Breast epithelium (tissue), 4 donors: Measurements from ENCODE around the gene SKP1. TPM values are rescaled to one million over a fixed set of nuclear protein-coding genes. Genes with fewer than 3 reads are reported as not detected.

ENCODE experiments used
- DNase-seq, 2 donors: peaks; one replicate each; pipeline ENCODE4 v3.0.0-alpha.2; 2019; ENCODE audit warnings: low spot score in 2 of 2
- H3K27ac ChIP-seq, 2 donors: fragments of 200-600 bp; sonication (generic) in 1 of 2; one replicate each; pipeline ENCODE4 v1.5.1; 2016 to 2019; ENCODE audit warnings: mild to moderate bottlenecking in 1 of 2
- H3K27me3 ChIP-seq, 2 donors: fragments of 200-600 bp; sonication (generic) in 1 of 2; one replicate each; pipeline versions ENCODE4 v1.5.1 to v1.6.0; 2017 to 2019; ENCODE audit warnings: control low read depth in 1 of 2, mild to moderate bottlenecking in 1 of 2
- H3K36me3 ChIP-seq: fragments of 200-600 bp; one replicate; pipeline ENCODE4 v1.5.1; 2019
- H3K4me1 ChIP-seq, 2 donors: fragments of 200-600 bp; sonication (generic); one replicate each; pipeline ENCODE4 v1.5.1; 2016 to 2019; ENCODE audit warnings: control low read depth in 1 of 2
- H3K4me3 ChIP-seq, 3 donors: fragments of 200-600 bp; sonication (generic); 1 replicate in 2 of 3; 2 replicates in 1 of 3; pipeline ENCODE4 v1.5.1; 2016 to 2019; ENCODE audit warnings: mild to moderate bottlenecking in 3 of 3, moderate library complexity in 2 of 3
- H3K9me3 ChIP-seq, 2 donors: fragments of 200-600 bp; sonication (generic) in 1 of 2; one replicate each; pipeline ENCODE4 v1.5.1; 2016 to 2019; ENCODE audit warnings: control low read depth in 1 of 2
- POLR2A ChIP-seq: fragments of 450-650 bp; IDR thresholded peaks from one replicate; pipeline ENCODE4 v1.6.1; 2016; ENCODE audit warnings: antibody characterized with exemption, mild to moderate bottlenecking, moderate library complexity
- POLR2AphosphoS5 ChIP-seq, 3 donors: sonication (generic); formaldehyde crosslinking; IDR thresholded peaks; one replicate each; pipeline ENCODE4 v1.6.1; 2017; ENCODE audit warnings: antibody characterized with exemption in 3 of 3
- intact Hi-C: fragments of 100-400 bp; cut with DNase I; formaldehyde crosslinking; loops from one replicate; pipeline ENCODE4 v1.15.1; 2023; ENCODE audit warnings: low total_unique reads
- total RNA-seq, 3 donors: library from RNA; depleted of rRNA; stranded (reverse); fragments of >200 nt; gene quantifications; one replicate each; pipeline ENCODE4 v1.1.0, GENCODE V29; 2016
- TF ChIP-seq, protein P1 (sequence below), 3 donors: fragments of 450-650 bp; IDR thresholded peaks; one replicate each; pipeline ENCODE4 v1.5.1; 2016 to 2017; ENCODE audit warnings: antibody characterized with exemption in 3 of 3, mild to moderate bottlenecking in 3 of 3, moderate library complexity in 3 of 3

The SKP1 gene
- total RNA-seq, 3 donors from 2014 or later, result 158 to 291 (median 259) TPM

DNA sequence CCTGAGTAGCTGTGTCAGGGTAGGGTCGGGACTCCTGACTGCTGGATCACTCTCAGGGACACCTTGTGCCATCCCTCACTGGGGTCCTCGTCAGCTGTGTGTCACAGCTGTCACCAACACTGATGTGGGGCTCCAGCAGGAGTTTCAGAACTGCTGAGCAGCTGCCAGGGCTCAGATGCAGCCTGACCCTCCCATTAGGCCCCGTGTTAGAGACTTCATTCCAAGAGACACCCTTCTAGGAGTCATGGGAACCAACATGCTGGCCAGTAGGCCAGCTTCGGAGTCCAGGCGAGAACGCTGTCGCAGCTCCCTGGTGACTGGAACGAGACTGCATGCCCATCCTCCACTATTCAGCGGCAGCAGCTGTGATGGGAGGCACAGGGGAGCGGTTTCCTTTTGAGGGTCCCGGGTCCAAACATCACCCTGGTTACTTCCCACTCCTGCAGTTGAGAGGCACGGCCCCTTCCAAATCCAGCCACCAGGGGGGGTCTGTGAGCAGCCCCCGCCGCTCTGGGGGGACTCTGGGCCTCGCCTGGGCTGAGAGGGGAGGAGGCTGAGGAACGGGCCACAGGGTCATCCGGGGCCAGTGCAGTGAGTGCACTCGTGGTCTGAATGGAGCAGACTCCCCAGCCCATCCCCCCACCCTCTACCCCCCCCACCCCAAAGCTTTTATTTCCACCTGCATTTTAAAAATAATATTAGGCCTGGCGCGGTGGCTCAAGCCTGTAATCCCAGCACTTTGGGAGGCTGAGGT, 74.9 kb downstream of the SKP1 start:
- H3K9me3 ChIP-seq, result no peaks in the 10 kb centered on the region
- no peak for DNase-seq
- TF ChIP-seq, protein P1, sequence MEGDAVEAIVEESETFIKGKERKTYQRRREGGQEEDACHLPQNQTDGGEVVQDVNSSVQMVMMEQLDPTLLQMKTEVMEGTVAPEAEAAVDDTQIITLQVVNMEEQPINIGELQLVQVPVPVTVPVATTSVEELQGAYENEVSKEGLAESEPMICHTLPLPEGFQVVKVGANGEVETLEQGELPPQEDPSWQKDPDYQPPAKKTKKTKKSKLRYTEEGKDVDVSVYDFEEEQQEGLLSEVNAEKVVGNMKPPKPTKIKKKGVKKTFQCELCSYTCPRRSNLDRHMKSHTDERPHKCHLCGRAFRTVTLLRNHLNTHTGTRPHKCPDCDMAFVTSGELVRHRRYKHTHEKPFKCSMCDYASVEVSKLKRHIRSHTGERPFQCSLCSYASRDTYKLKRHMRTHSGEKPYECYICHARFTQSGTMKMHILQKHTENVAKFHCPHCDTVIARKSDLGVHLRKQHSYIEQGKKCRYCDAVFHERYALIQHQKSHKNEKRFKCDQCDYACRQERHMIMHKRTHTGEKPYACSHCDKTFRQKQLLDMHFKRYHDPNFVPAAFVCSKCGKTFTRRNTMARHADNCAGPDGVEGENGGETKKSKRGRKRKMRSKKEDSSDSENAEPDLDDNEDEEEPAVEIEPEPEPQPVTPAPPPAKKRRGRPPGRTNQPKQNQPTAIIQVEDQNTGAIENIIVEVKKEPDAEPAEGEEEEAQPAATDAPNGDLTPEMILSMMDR (IDR thresholded peaks at IDR 0.05), result peak; percentile 49 to 72 (median 56)
- no peak for TF ChIP-seq POLR2AphosphoS5 (IDR thresholded peaks at IDR 0.05)
- TF ChIP-seq POLR2A, result no peak
- no peaks in the 10 kb centered on the region for H3K36me3 ChIP-seq
- peaks cover 0 to 5% of the 10 kb centered on the region in 2 donors for H3K4me1 ChIP-seq
- H3K27me3 ChIP-seq, result no peaks in the 10 kb centered on the region
- no peak overlapping the region for H3K4me3 ChIP-seq
- intact Hi-C loops, result no loop called here
- H3K27ac ChIP-seq, result no peak overlapping the region

- Histone ChIP-seq H3K9me3 (no peaks in the 10 kb centered on the region), H3K27ac (peak overlapping the region; percentile 53 to 62), H3K27me3 (no peaks in the 10 kb centered on the region), H3K36me3 (no peaks in the 10 kb centered on the region), H3K4me3 (no peak overlapping the region), H3K4me1 (peaks cover 0 to 5% of the 10 kb centered on the region in 2 donors)
- intact Hi-C loops, result no loop called here
- TF ChIP-seq, protein P1 (IDR thresholded peaks at IDR 0.05), result no peak
- no peak for TF ChIP-seq POLR2A
- no peak for TF ChIP-seq POLR2AphosphoS5 (IDR thresholded peaks at IDR 0.05)
- DNase-seq, result no peak
Measured at GRCh38 chr5:134100283-134101091, 76.3 kb downstream of the SKP1 start.

DNA sequence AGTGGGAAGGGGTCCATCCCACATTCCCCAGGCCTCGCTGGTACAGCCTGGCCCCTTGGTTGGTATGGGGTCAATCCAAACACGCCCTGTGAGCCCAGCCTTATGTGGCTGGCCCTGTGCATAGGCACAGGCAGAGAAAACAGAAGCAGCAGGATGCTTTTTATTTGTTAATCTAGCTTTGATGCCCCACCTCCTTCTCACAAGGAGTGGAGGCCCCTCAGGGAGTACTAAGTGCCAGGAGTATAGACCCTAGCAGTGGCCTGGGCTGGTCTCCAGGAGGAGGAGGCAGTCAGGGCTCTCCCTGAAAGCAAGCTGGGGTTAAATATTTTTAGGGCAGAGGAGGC, 76.8 kb downstream of the SKP1 start:
- peak overlapping the region; percentile 53 to 62 for H3K27ac ChIP-seq
- TF ChIP-seq, protein P1 (IDR thresholded peaks at IDR 0.05), result no peak
- TF ChIP-seq POLR2AphosphoS5 (IDR thresholded peaks at IDR 0.05) (no peak), POLR2A (no peak)
- no peak overlapping the region for H3K4me3 ChIP-seq
- no peaks in the 10 kb centered on the region for H3K36me3 ChIP-seq
- peaks cover 0 to 5% of the 10 kb centered on the region in 2 donors for H3K4me1 ChIP-seq
- no peak for DNase-seq
- intact Hi-C loops, result no loop called here
- no peaks in the 10 kb centered on the region for H3K9me3 ChIP-seq
- no peaks in the 10 kb centered on the region for H3K27me3 ChIP-seq

- intact Hi-C loops, result no loop called here
- TF ChIP-seq, protein P1 (IDR thresholded peaks at IDR 0.05), result no peak
- TF ChIP-seq POLR2A (no peak), POLR2AphosphoS5 (IDR thresholded peaks at IDR 0.05) (no peak)
- Histone ChIP-seq H3K4me3 (no peak overlapping the region), H3K27me3 (no peaks in the 10 kb centered on the region), H3K9me3 (no peaks in the 10 kb centered on the region), H3K36me3 (no peaks in the 10 kb centered on the region), H3K4me1 (peaks cover 0 to 5% of the 10 kb centered on the region in 2 donors), H3K27ac (no peak overlapping the region)
- DNase-seq, result no peak
Measured at GRCh38 chr5:134099288-134099872, 77.4 kb downstream of the SKP1 start.

Other genes starting within 250 kb of the SKP1 start
- gene C5orf15, start 208.3 kb downstream of the SKP1 start, total RNA-seq, result 10 to 100 TPM; 40.6 to 68.9 (median 41.0) TPM
- gene VDAC1, start 172.0 kb downstream of the SKP1 start, total RNA-seq, result 100 to 1,000 TPM; 113 to 141 (median 118) TPM
- 1 to 10 TPM; 2.1 to 8.0 (median 6.6) TPM for gene TCF7, start 62.3 kb downstream of the SKP1 start, total RNA-seq
- 100 to 1,000 TPM; 101 to 152 (median 121) TPM for gene PPP2CA, start 49.1 kb upstream of the SKP1 start, total RNA-seq
- 1 to 10 TPM; 1.3 to 2.3 (median 1.4) TPM for gene CDKL3, start 190.2 kb upstream of the SKP1 start, total RNA-seq
- 10 to 100 TPM; 54.6 to 76.7 (median 72.2) TPM for gene UBE2B, start 194.6 kb upstream of the SKP1 start, total RNA-seq
- 10 to 100 TPM; 16.2 to 20.8 (median 19.7) TPM for gene CDKN2AIPNL, start 234.9 kb upstream of the SKP1 start, total RNA-seq